B cell (primary cell): ENCODE measurements around the gene TXNL1. TPM values are rescaled to one million over a fixed set of nuclear protein-coding genes. Genes with fewer than 3 reads are reported as not detected.

ENCODE experiments used
- ATAC-seq: fragments of 200-7000 bp; cut with Tn5 transposase; one replicate; pipeline ENCODE4 v1.10.0; 2021; ENCODE audit warnings: low read depth, mild to moderate bottlenecking, moderate number of reproducible peaks, moderate library complexity
- CTCF ChIA-PET: fragments of 350-600 bp; sonication (Branson Sonifier 250); formaldehyde crosslinking; loops from one replicate; lab custom pipeline; 2021; ENCODE audit warnings: antibody characterized with exemption, inconsistent platforms; lab: Charles Lee
- POLR2A ChIA-PET: fragments of 350-600 bp; sonication (Branson Sonifier 250); formaldehyde crosslinking; loops from one replicate; lab custom pipeline; 2021; ENCODE audit warnings: antibody characterized with exemption; lab: Charles Lee
- DNase-seq: peaks from one replicate; pipeline ENCODE4 v3.0.0; 2013
- H2AFZ ChIP-seq: 2 replicates; pipeline ENCODE4 v1.6.1; 2012; ENCODE audit warnings: mild to moderate bottlenecking, low read depth, low read length; ENCODE audit not compliant: insufficient read depth, poor library complexity, severe bottlenecking
- H3K27ac ChIP-seq, 2 donors: 1 replicate in 1 of 2; 2 replicates in 1 of 2; pipeline ENCODE4 v1.5.1; 2012 to 2013; ENCODE audit warnings: low read length in 2 of 2, mild to moderate bottlenecking in 2 of 2, moderate library complexity in 1 of 2
- H3K27me3 ChIP-seq, 4 experiments: fragments of 200-600 bp in 1 of 4; sonication (generic) in 1 of 4; replicated peaks in 1 of 4; 1 replicate in 2 of 4; 2 replicates in 2 of 4; pipeline versions ENCODE4 v1.6.1 to v1.7.0; 2013 to 2016; ENCODE audit warnings: low read length in 3 of 4, mild to moderate bottlenecking in 2 of 4, mixed read lengths in 1 of 4, moderate library complexity in 1 of 4; ENCODE audit not compliant: insufficient read depth in 4 of 4, control insufficient read depth in 3 of 4; ENCODE audit errors: control extremely low read depth in 1 of 4
- H3K36me3 ChIP-seq, 2 experiments: replicated peaks in 1 of 2; 1 replicate in 1 of 2; 2 replicates in 1 of 2; pipeline versions ENCODE4 v1.6.1 to v1.7.1; 2013; ENCODE audit warnings: low read length in 1 of 2; ENCODE audit not compliant: insufficient read depth in 2 of 2, control insufficient read depth in 1 of 2; ENCODE audit errors: control extremely low read depth in 1 of 2, extremely low read depth in 1 of 2
- H3K4me1 ChIP-seq, 2 donors: fragments of 200-600 bp in 1 of 2; sonication (generic) in 1 of 2; 1 replicate in 1 of 2; 2 replicates in 1 of 2; pipeline versions ENCODE4 v1.5.1 to v1.6.1; 2013 to 2017; ENCODE audit warnings: low read length in 2 of 2; ENCODE audit not compliant: control insufficient read depth in 2 of 2, insufficient read depth in 2 of 2
- H3K4me2 ChIP-seq: replicated peaks from 2 replicates; pipeline ENCODE3; 2012; ENCODE audit warnings: mild to moderate bottlenecking, low read depth, low read length; ENCODE audit not compliant: poor library complexity, severe bottlenecking
- H3K4me3 ChIP-seq, 5 experiments: fragments of 200-600 bp in 1 of 5; sonication (generic) in 1 of 5; 1 replicate in 3 of 5; 2 replicates in 2 of 5; pipeline versions ENCODE4 v1.5.1 to v1.7.0; 2011 to 2016; ENCODE audit warnings: low read length in 4 of 5, mild to moderate bottlenecking in 4 of 5, low read depth in 2 of 5, control low read depth in 1 of 5, moderate library complexity in 1 of 5; ENCODE audit not compliant: insufficient read depth in 1 of 5; ENCODE audit errors: control extremely low read depth in 1 of 5, extremely low read depth in 1 of 5
- H3K79me2 ChIP-seq: fragments of 200-600 bp; sonication (generic); one replicate; pipeline ENCODE4 v1.6.0; 2016; ENCODE audit warnings: low read length; ENCODE audit not compliant: control insufficient read depth, insufficient read depth
- H3K9ac ChIP-seq: fragments of 200-600 bp; sonication (generic); 2 replicates; pipeline ENCODE4 v1.6.1; 2017; ENCODE audit warnings: mild to moderate bottlenecking, low read length, moderate library complexity
- H3K9me3 ChIP-seq, 3 donors: one replicate each; pipeline versions ENCODE4 v1.6.1 to v1.7.1; 2013; ENCODE audit warnings: low read length in 2 of 3; ENCODE audit not compliant: control insufficient read depth in 2 of 3, insufficient read depth in 1 of 3; ENCODE audit errors: control extremely low read depth in 1 of 3
- H4K20me1 ChIP-seq: 2 replicates; pipeline ENCODE4 v1.6.0; 2012; ENCODE audit warnings: mild to moderate bottlenecking, low read length; ENCODE audit not compliant: insufficient read depth, control insufficient read depth, poor library complexity, severe bottlenecking
- H3K27ac Mint-ChIP-seq: one replicate; pipeline ENCODE4 v1.8.0; 2021; ENCODE audit warnings: mixed read lengths
- H3K27me3 Mint-ChIP-seq: one replicate; pipeline ENCODE4 v1.8.0; 2021; ENCODE audit warnings: mixed read lengths
- H3K4me1 Mint-ChIP-seq: one replicate; pipeline ENCODE4 v1.8.0; 2021; ENCODE audit warnings: mixed read lengths
- H3K4me3 Mint-ChIP-seq: one replicate; pipeline ENCODE4 v1.8.0; 2021; ENCODE audit warnings: mixed read lengths
- H3K9me3 Mint-ChIP-seq: one replicate; pipeline ENCODE4 v1.8.0; 2022; ENCODE audit warnings: mixed read lengths; ENCODE audit not compliant: insufficient read depth
- EZH2 ChIP-seq: IDR thresholded peaks from 2 replicates; pipeline ENCODE4 v1.6.1; 2012; ENCODE audit warnings: borderline replicate concordance, low read depth, mild to moderate bottlenecking, moderate library complexity, low read length; ENCODE audit not compliant: insufficient read depth, poor library complexity, severe bottlenecking
- WGBS: methylation state at CpG from one replicate; pipeline ENCODE4 v1.1.5; 2013; ENCODE audit warnings: missing lambda C conversion rate; ENCODE audit not compliant: insufficient coverage; 5-methylcytosine and 5-hydroxymethylcytosine counted together
- intact Hi-C: fragments of 100-400 bp; cut with micrococcal nuclease; formaldehyde crosslinking; loops from one replicate; pipeline ENCODE4 v1.10.0; 2022
- polyA plus RNA-seq: library from polyadenylated mRNA; depleted of rRNA; stranded (reverse); fragments of >200 nt; gene quantifications from 2 replicates; pipeline ENCODE4 v1.2.3, GENCODE V29; 2012
- total RNA-seq, 2 donors: library from RNA; stranded (reverse); fragments of 120-200 nt in 1 of 2; gene quantifications; 1 replicate in 1 of 2; 2 replicates in 1 of 2; pipeline versions ENCODE4 v1.2.3 to v1.2.4, GENCODE V29; 2013 to 2022
- TF ChIP-seq, protein P1 (sequence below): fragments of 200-600 bp; IDR thresholded peaks from one replicate; pipeline ENCODE4 v1.8.0; 2022; ENCODE audit warnings: antibody characterized with exemption, mild to moderate bottlenecking

Gene TXNL1
- total and polyA plus RNA-seq, 2 donors (not counting 1 experiment from before 2014, with no cell fraction given): 20.2 to 45.4 TPM

DNA sequence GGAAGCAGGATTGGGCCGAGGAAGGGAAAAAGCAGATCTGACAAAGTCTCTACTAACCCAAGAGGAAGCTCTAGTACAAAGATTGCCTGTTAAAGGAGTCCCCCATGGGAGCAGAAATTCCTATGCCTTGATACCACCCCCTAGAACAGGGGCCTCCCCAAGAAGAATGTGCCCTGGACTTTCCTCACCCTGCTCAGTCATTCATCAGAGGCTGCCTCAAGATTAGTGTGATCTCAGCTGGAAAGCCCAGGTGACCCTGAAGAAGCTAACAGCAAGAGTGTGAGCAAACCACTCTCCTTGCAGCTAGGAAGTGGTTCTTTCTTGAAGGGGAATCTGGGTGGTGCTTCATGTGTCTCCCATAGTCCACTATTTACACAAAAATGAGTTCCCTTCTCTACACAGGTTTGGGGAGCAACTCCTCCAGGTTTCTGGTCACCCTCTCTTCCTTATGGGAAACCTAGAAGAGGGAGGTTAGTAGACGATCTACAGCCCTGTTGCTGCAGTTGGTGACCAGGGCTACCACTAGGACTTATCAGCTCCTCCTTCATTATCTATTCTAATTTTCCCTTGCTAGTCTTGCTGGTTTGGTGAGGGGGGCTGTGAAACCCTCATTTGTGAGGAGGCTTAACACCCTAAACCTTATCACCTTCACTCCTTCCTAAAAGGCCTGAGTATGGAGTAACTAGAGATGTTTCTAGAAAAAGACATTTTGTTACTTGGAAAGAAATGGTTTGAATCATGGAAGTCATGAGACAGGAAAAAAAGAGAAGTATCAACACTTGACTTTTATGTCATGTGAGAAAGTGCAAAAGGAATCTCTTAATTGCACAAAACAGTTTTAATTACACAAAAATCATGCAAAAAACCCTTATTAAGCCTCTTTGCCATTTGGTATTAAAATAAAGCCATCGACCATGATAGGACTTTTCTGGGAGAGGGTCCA is 9.8 kb upstream of the TXNL1 start:
- H3K27ac Mint-ChIP-seq: no peak overlapping the region

DNA sequence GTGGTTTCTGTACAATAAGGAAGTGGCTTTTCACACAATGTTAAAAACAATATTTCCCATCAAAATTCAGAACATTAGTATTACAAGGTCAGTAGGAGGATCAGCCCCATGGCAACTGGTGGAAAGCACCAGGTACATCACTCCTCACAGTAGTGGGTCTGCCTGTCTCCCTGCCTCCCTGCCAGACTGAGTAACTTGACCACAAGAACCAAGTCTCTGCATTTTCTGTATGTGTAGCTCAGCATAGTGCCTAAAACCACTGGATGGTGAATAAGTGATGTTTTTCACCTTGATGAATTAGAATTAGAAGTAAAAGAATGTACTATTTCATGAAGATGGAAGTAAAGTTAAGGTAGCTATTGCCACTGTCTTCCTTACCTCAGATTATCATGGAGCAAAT is 8.7 kb upstream of the TXNL1 start:
- H3K4me1 Mint-ChIP-seq: peaks cover 17% of the 10 kb centered on the region
- no peak overlapping the region for H3K27ac Mint-ChIP-seq
- ChIA-PET CTCF (no interaction called here), POLR2A (no interaction called here)
- no peak overlapping the region for H3K4me2 ChIP-seq
- H3K27ac ChIP-seq: no peak overlapping the region
- H3K27me3 ChIP-seq: no peaks in the 10 kb centered on the region
- H3K9me3 Mint-ChIP-seq: no peaks in the 10 kb centered on the region
- no peak for ATAC-seq
- H3K4me3 Mint-ChIP-seq: no peak overlapping the region
- intact Hi-C loops: no loop called here
- no peak overlapping the region for H2AFZ ChIP-seq
- peaks cover 8% of the 10 kb centered on the region for H3K79me2 ChIP-seq
- H3K4me1 ChIP-seq: peaks cover 9 to 12% of the 10 kb centered on the region in 2 donors
- H4K20me1 ChIP-seq: no peaks in the 10 kb centered on the region
- no peak for DNase-seq
- no peak for TF ChIP-seq EZH2
- TF ChIP-seq, protein P1, sequence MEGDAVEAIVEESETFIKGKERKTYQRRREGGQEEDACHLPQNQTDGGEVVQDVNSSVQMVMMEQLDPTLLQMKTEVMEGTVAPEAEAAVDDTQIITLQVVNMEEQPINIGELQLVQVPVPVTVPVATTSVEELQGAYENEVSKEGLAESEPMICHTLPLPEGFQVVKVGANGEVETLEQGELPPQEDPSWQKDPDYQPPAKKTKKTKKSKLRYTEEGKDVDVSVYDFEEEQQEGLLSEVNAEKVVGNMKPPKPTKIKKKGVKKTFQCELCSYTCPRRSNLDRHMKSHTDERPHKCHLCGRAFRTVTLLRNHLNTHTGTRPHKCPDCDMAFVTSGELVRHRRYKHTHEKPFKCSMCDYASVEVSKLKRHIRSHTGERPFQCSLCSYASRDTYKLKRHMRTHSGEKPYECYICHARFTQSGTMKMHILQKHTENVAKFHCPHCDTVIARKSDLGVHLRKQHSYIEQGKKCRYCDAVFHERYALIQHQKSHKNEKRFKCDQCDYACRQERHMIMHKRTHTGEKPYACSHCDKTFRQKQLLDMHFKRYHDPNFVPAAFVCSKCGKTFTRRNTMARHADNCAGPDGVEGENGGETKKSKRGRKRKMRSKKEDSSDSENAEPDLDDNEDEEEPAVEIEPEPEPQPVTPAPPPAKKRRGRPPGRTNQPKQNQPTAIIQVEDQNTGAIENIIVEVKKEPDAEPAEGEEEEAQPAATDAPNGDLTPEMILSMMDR: no peak
- H3K36me3 ChIP-seq: no peaks in the 10 kb centered on the region
- H3K9ac ChIP-seq: no peak overlapping the region
- H3K9me3 ChIP-seq: no peaks in the 10 kb centered on the region
- H3K4me3 ChIP-seq: no peak overlapping the region
- H3K27me3 Mint-ChIP-seq: no peaks in the 10 kb centered on the region

More for the DNA sequence above, 9.8 kb upstream of the TXNL1 start:
- Mint-ChIP-seq H3K27me3 (no peaks in the 10 kb centered on the region), H3K4me1 (peaks cover 27% of the 10 kb centered on the region), H3K4me3 (no peak overlapping the region), H3K9me3 (no peaks in the 10 kb centered on the region)
- H3K9me3 ChIP-seq: no peaks in the 10 kb centered on the region
- H3K79me2 ChIP-seq: peaks cover 13% of the 10 kb centered on the region
- H3K4me2 ChIP-seq: no peak overlapping the region
- H3K36me3 ChIP-seq: no peaks in the 10 kb centered on the region
- ChIA-PET POLR2A (no interaction called here), CTCF (interaction anchor here (0.6 to 4.0 kb wide), 3 partner anchors 10 to 932 kb away, joined by 3 to 19 read pairs (median 4); partner anchors contain the start of gene TXNL1)
- no peak overlapping the region for H3K4me3 ChIP-seq
- no peaks in the 10 kb centered on the region for H4K20me1 ChIP-seq
- H3K4me1 ChIP-seq: peaks cover 19 to 21% of the 10 kb centered on the region in 2 donors
- H3K9ac ChIP-seq: no peak overlapping the region
- WGBS: no CpG with 5 or more reads among the region's 3 CpGs
- intact Hi-C loops: no loop called here
- ATAC-seq (no peak), DNase-seq (no peak)
- H2AFZ ChIP-seq: no peak overlapping the region
- no peak for TF ChIP-seq EZH2
- TF ChIP-seq, protein P1: no peak
- H3K27me3 ChIP-seq: no peaks in the 10 kb centered on the region
- H3K27ac ChIP-seq: no peak overlapping the region
